Neural cell (in vitro differentiated cells): Measurements from ENCODE around the gene TOR1A. TPM values are rescaled to one million over a fixed set of nuclear protein-coding genes. Genes with fewer than 3 reads are reported as not detected.

Experiments used
- H2AFZ ChIP-seq: fragments of 200-600, 300-800 bp; sonication (generic), shearing (Covaris generic); 2 replicates; pipeline ENCODE4 v1.6.0; 2014; ENCODE audit warnings: low read depth, mild to moderate bottlenecking, antibody characterized with exemption, low read length, moderate library complexity
- H3F3A ChIP-seq: fragments of 200-600 bp; shearing (Covaris generic); 2 replicates; pipeline ENCODE4 v1.6.1; 2016; ENCODE audit warnings: mild to moderate bottlenecking, moderate library complexity, mixed read lengths, antibody characterized with exemption, low read length; ENCODE audit not compliant: insufficient read depth, poor library complexity, severe bottlenecking
- H3K27ac ChIP-seq: fragments of 200-600, 300-800 bp; sonication (generic), shearing (Covaris generic); 2 replicates; pipeline ENCODE4 v1.5.1; 2014; ENCODE audit warnings: mild to moderate bottlenecking, low read length, moderate library complexity
- H3K27me3 ChIP-seq: fragments of 300-800, 200-600 bp; sonication (generic), shearing (Covaris generic); 2 replicates; pipeline ENCODE4 v1.6.0; 2014; ENCODE audit warnings: mild to moderate bottlenecking, low read depth, low read length, moderate library complexity; ENCODE audit not compliant: insufficient read depth
- H3K36me3 ChIP-seq: fragments of 300-800, 200-600 bp; sonication (generic), shearing (Covaris generic); 2 replicates; pipeline ENCODE4 v1.5.1; 2014; ENCODE audit warnings: mild to moderate bottlenecking, antibody characterized with exemption, low read length, moderate library complexity; ENCODE audit not compliant: insufficient read depth
- H3K4me2 ChIP-seq: fragments of 300-800, 200-600 bp; sonication (generic), shearing (Covaris generic); 2 replicates; pipeline ENCODE4 v1.6.0; 2014; ENCODE audit warnings: mild to moderate bottlenecking, low read length
- H3K4me3 ChIP-seq: fragments of 300-800, 200-600 bp; sonication (generic), shearing (Covaris generic); 2 replicates; pipeline ENCODE4 v1.5.1; 2014; ENCODE audit warnings: mild to moderate bottlenecking, low read length, moderate library complexity
- H3K79me2 ChIP-seq: fragments of 200-600 bp; shearing (Covaris generic); replicated peaks from 2 replicates; pipeline ENCODE4 v1.6.0; 2014; ENCODE audit warnings: mild to moderate bottlenecking, low read length, moderate library complexity; ENCODE audit not compliant: insufficient read depth
- H3K9ac ChIP-seq: fragments of 300-800, 200-600 bp; sonication (generic), shearing (Covaris generic); 2 replicates; pipeline ENCODE4 v1.6.1; 2016; ENCODE audit warnings: mild to moderate bottlenecking, low read length, mixed read lengths
- H3K9me2 ChIP-seq: fragments of 200-600 bp; shearing (Covaris generic); 2 replicates; pipeline ENCODE4 v1.6.1; 2016; ENCODE audit warnings: mild to moderate bottlenecking, low read length, mixed read lengths; ENCODE audit not compliant: insufficient read depth
- H3K9me3 ChIP-seq: fragments of 200-600, 300-800 bp; sonication (generic), shearing (Covaris generic); 2 replicates; pipeline ENCODE4 v1.6.1; 2016; ENCODE audit warnings: mild to moderate bottlenecking, mixed run types, low read length, moderate library complexity, mixed read lengths
- H4K20me1 ChIP-seq: fragments of 200-600 bp; shearing (Covaris generic); 2 replicates; pipeline ENCODE4 v1.6.1; 2016; ENCODE audit warnings: mild to moderate bottlenecking, mixed run types; ENCODE audit not compliant: insufficient read depth
- EP300 ChIP-seq: fragments of 450-650 bp; conservative IDR thresholded peaks from 2 replicates; pipeline ENCODE4 v1.6.1; 2014; ENCODE audit warnings: antibody characterized with exemption, mild to moderate bottlenecking, moderate library complexity; ENCODE audit not compliant: poor library complexity, severe bottlenecking
- EZH2 ChIP-seq: fragments of 200-600, 300-800 bp; shearing (Covaris generic), sonication (generic); IDR thresholded peaks from 2 replicates; pipeline ENCODE4 v1.6.1; 2014; ENCODE audit warnings: antibody characterized with exemption, low read length, borderline replicate concordance, mild to moderate bottlenecking; ENCODE audit not compliant: insufficient read depth, poor library complexity, severe bottlenecking
- MXI1 ChIP-seq: fragments of 450-650 bp; conservative IDR thresholded peaks from 2 replicates; pipeline ENCODE4 v1.6.1; 2014; ENCODE audit warnings: antibody characterized with exemption, mild to moderate bottlenecking; ENCODE audit not compliant: poor library complexity, severe bottlenecking
- POLR2AphosphoS5 ChIP-seq: IDR thresholded peaks from 2 replicates; pipeline ENCODE4 v1.6.1; 2012
- RAD21 ChIP-seq: fragments of 450-650 bp; conservative IDR thresholded peaks from 2 replicates; pipeline ENCODE4 v1.6.1; 2014; ENCODE audit warnings: antibody characterized with exemption, mild to moderate bottlenecking, moderate library complexity
- REST ChIP-seq: IDR thresholded peaks from 2 replicates; pipeline ENCODE4 v1.6.1; 2012; ENCODE audit warnings: borderline replicate concordance
- SMC3 ChIP-seq: fragments of 450-650 bp; conservative IDR thresholded peaks from 2 replicates; pipeline ENCODE4 v1.6.1; 2014; ENCODE audit warnings: antibody characterized with exemption, mild to moderate bottlenecking, moderate library complexity; ENCODE audit not compliant: poor library complexity
- TAF1 ChIP-seq: IDR thresholded peaks from 2 replicates; pipeline ENCODE4 v1.6.1; 2012; ENCODE audit warnings: low read depth
- polyA plus RNA-seq: library from polyadenylated mRNA; depleted of rRNA; stranded (reverse); fragments of >200 nt; gene quantifications from 2 replicates; pipeline ENCODE4 v1.2.3, GENCODE V29; 2014
- TF ChIP-seq, protein P1 (sequence below): fragments of 450-650 bp; IDR thresholded peaks from 2 replicates; pipeline ENCODE4 v1.5.1; 2014; ENCODE audit warnings: antibody characterized with exemption, mild to moderate bottlenecking, moderate library complexity; ENCODE audit not compliant: poor library complexity, severe bottlenecking

TOR1A gene
- polyA plus RNA-seq, 1 donor from 2014 or later: 56.3 TPM

- H3K9ac ChIP-seq: no peak overlapping the region
- no peak overlapping the region for H3K27ac ChIP-seq
- no peaks in the 10 kb centered on the region for H3K27me3 ChIP-seq
- H3K36me3 ChIP-seq: no peaks in the 10 kb centered on the region
- no peak overlapping the region for H3K4me3 ChIP-seq
- no peaks in the 10 kb centered on the region for H3K9me3 ChIP-seq
- H3K4me2 ChIP-seq: no peak overlapping the region
- no peaks in the 10 kb centered on the region for H3K9me2 ChIP-seq
- H3F3A ChIP-seq: no peaks in the 10 kb centered on the region
- no peak overlapping the region for H2AFZ ChIP-seq
- no peaks in the 10 kb centered on the region for H4K20me1 ChIP-seq
- no peak for TF ChIP-seq TAF1
- TF ChIP-seq EZH2: no peak
- TF ChIP-seq, protein P1, sequence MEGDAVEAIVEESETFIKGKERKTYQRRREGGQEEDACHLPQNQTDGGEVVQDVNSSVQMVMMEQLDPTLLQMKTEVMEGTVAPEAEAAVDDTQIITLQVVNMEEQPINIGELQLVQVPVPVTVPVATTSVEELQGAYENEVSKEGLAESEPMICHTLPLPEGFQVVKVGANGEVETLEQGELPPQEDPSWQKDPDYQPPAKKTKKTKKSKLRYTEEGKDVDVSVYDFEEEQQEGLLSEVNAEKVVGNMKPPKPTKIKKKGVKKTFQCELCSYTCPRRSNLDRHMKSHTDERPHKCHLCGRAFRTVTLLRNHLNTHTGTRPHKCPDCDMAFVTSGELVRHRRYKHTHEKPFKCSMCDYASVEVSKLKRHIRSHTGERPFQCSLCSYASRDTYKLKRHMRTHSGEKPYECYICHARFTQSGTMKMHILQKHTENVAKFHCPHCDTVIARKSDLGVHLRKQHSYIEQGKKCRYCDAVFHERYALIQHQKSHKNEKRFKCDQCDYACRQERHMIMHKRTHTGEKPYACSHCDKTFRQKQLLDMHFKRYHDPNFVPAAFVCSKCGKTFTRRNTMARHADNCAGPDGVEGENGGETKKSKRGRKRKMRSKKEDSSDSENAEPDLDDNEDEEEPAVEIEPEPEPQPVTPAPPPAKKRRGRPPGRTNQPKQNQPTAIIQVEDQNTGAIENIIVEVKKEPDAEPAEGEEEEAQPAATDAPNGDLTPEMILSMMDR: no peak
- TF ChIP-seq EP300: no peak
- no peak for TF ChIP-seq REST
- TF ChIP-seq RAD21: no peak
- no peak for TF ChIP-seq POLR2AphosphoS5
- no peak for TF ChIP-seq MXI1
- no peak for TF ChIP-seq SMC3
- H3K79me2 ChIP-seq: no peaks in the 10 kb centered on the region
Measured at GRCh38 chr9:129864991-129865647, 41.2 kb upstream of the TOR1A start.

GRCh38 chr9:129863059-129863690 lies 39.2 kb upstream of the TOR1A start:
- Histone ChIP-seq H3K36me3 (no peaks in the 10 kb centered on the region), H4K20me1 (no peaks in the 10 kb centered on the region)

More at GRCh38 chr9:129863059-129863690, 39.2 kb upstream of the TOR1A start:
- H2AFZ ChIP-seq: no peak overlapping the region
- H3K27me3 ChIP-seq: no peaks in the 10 kb centered on the region
- H3K4me3 ChIP-seq: no peak overlapping the region
- TF ChIP-seq MXI1: no peak
- TF ChIP-seq, protein P1: no peak
- no peak for TF ChIP-seq EP300
- no peak for TF ChIP-seq TAF1
- no peaks in the 10 kb centered on the region for H3K9me3 ChIP-seq
- no peaks in the 10 kb centered on the region for H3K79me2 ChIP-seq
- H3K27ac ChIP-seq: no peak overlapping the region
- H3K9ac ChIP-seq: no peak overlapping the region
- no peaks in the 10 kb centered on the region for H3K9me2 ChIP-seq
- no peaks in the 10 kb centered on the region for H3F3A ChIP-seq
- no peak overlapping the region for H3K4me2 ChIP-seq
